ENCODE measurements around the gene SFRP2. TPM values are rescaled to one million over a fixed set of nuclear protein-coding genes. Genes with fewer than 3 reads are reported as not detected.

SFRP2 gene
- 10 to 100 TPM in 1 of 2 donors, 1 to 10 TPM in 1; 7.8 to 49.3 TPM for total RNA-seq
- long read RNA-seq, transcript SFRP2-201 (3 exons, 2,032 nt) = major isoform, 65 of 66 reads
- long read RNA-seq, partial matches to known transcripts = 1 of 66 reads
- long read RNA-seq, other reads (novel, unspliced or antisense) = 0 of 66 reads

GRCh38 chr4:153788413-153789276 is at the start of gene SFRP2:
SFRP2 (minus strand) TSS chr4:153789083; CDS start chr4:153788835, 248 bp downstream.
- ATAC-seq (no peak), DNase-seq (no peak)
- intact Hi-C loops (cut with DNase I, micrococcal nuclease) = no loop called here

DNA sequence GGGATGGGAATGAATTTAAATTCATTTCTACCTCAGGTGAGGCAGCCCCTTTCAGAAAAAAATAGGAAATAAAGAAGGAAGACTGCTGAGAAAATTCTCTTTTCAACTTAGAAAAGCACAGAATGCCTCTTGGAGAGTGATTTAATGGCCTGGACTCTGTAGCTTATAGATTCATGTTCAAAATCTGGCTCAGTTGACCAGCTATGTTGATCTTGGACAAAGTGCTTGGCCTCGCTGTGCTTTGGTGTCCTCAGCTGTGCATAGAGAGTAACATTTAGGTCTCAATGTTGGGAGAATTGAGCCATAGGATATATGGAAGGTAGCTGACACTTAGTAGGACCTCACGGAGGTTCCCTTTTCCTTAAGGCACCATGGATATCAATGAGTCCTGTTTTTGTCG is 49.7 kb upstream of the SFRP2 start:
- DNase-seq (no peak), ATAC-seq (no peak)
- intact Hi-C loops (cut with DNase I, micrococcal nuclease) = no loop called here

GRCh38 chr4:153834901-153835300 is 46.0 kb upstream of the SFRP2 start:
- DNase-seq = no peak
- intact Hi-C loops (cut with DNase I, micrococcal nuclease) = no loop called here
- ATAC-seq = no peak

DNA sequence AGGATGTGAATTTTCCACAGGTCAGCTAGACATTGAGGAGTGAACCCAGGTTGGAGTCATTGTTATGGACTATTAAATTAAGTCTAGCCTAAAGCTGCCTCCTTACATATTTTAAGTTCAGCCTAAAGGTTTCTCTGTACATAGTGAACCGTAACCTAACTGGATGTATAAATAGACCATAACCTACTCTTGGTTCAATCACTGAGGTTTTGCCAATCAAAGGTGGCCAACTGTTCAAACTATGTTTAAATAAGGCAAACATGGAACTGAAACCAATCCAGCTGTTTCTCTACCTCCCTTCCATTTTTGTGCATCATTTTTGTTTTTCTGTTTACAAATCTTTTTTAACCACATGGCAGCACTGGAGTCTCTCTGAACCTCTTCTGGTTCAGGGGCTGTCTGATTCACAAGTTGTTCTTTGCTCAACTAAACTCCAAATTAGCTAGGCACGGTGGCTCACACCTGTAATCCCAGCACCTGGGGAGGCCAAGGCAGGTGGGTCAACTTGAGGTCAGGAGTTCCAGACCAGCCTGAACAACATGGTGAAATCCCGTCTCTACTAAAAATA is 43.9 kb upstream of the SFRP2 start:
- ATAC-seq = no peak

DNA sequence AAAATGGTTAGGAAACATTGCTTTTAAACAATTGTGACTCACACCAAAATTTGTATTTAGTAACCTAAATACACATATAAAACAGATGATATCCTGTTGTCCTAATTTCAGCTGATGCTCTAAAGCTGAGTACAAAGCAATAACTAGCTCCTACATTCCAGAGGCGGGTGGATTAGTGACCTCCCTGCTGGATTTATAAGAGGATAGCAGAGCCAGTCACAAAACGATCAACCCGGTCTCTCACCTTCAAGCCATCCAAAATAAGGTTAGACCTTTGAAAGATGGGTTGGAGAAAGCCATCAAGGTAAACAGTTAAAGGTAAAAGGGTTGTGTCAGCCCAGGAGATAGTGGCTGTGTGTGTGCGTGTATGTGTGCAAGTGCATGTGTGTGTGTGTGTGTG is 43.2 kb upstream of the SFRP2 start:
- no peak for ATAC-seq
- DNase-seq = no peak
- intact Hi-C loops (cut with DNase I, micrococcal nuclease) = no loop called here

More for the DNA sequence above, 43.9 kb upstream of the SFRP2 start:
- no peak for DNase-seq
- intact Hi-C loops (cut with DNase I, micrococcal nuclease) = no loop called here

DNA sequence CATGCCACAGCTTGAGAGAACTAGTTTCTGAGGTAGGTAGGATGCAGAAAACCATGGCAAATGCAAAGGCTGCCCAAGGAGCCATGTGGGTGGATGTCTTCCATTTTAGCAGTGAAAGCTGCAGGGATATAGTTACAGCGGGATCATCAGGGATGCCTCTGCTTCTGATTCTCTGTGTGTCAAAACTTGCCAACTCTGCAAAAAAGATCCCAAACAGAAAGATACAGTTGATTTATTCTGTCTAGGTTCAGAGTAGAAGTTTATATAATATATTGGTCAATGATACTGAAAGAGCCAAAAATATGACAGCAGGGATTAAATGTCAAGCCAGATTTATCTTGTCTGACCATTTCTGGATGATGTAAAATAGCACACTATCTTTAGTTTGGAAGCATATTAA is 42.4 kb upstream of the SFRP2 start:
- no peak for ATAC-seq
- DNase-seq = no peak
- intact Hi-C loops (cut with DNase I, micrococcal nuclease) = no loop called here

GRCh38 chr4:153825691-153826090 is 36.8 kb upstream of the SFRP2 start:
- ATAC-seq (no peak), DNase-seq (no peak)
- intact Hi-C loops (cut with DNase I, micrococcal nuclease) = no loop called here

- intact Hi-C loops (cut with DNase I, micrococcal nuclease) = no loop called here
- no peak for DNase-seq
- no peak for ATAC-seq
Measured at GRCh38 chr4:153825126-153825525, 36.2 kb upstream of the SFRP2 start.

DNA sequence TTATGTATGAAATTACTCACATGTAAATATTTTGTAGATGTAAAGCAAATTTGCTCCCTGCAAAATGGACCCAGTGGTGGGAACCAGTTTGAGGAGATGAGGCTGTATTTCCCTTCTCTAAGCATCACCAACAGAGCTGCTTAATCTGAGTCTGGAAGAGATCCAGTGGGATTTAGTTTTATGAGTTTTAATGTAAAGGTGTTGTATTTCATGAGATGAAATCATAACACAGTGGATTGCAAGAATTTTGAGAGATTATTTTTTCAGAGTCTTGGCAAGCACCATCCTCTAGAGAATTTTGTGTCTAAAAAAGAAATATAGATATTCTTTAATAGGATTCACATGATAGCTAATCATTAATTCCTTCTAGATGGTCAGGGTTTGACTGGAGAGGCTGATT is 35.6 kb upstream of the SFRP2 start:
- DNase-seq (no peak), ATAC-seq (no peak)
- intact Hi-C loops (cut with DNase I, micrococcal nuclease) = no loop called here

- intact Hi-C loops (cut with DNase I, micrococcal nuclease) = no loop called here
- DNase-seq (no peak), ATAC-seq (no peak)
Measured at GRCh38 chr4:153823483-153823882, 34.6 kb upstream of the SFRP2 start.

DNA sequence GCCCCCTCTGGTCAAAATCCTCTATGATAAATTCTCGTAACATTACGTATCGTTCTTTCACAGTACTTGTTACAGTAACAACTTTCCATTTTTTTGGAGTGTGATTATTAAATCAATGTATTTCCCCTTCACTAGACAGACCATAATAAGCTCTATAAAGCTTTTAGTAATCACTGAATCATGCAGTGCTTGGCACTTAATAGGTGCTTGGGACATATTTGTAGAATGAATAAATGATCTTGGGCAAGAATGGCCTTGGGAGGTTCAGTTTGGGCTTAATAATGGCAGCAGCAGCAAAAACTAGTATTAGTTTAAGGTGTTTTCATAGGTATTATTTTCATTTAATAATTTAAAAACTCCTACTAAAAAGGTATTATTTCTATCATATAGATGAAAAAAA is 33.4 kb upstream of the SFRP2 start:
- intact Hi-C loops (cut with DNase I, micrococcal nuclease) = no loop called here
- ATAC-seq (no peak), DNase-seq (no peak)

GRCh38 chr4:153817466-153817865 is 28.6 kb upstream of the SFRP2 start:
- ATAC-seq (no peak), DNase-seq (no peak)
- intact Hi-C loops (cut with DNase I, micrococcal nuclease) = no loop called here

DNA sequence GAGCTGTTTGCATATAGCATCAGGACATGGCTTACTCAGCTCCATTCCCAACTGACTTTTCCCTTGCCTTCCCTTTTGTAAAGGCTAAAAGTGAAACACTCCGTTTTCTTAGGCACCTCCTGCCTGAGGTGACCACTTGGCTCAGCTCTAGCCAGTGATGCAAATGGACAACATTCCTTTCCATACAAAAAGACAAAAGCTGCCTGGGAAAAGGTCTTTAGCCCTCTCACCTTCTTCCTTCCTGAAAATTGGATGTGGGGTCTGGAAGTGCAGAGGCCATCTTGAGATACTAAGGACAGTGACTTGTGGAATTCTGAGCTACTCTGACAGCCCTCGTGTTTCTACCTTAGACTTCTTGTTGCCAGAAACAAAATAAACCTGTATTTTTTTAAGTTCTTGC is 27.7 kb upstream of the SFRP2 start:
- ATAC-seq (no peak), DNase-seq (no peak)
- intact Hi-C loops (cut with DNase I, micrococcal nuclease) = no loop called here

DNA sequence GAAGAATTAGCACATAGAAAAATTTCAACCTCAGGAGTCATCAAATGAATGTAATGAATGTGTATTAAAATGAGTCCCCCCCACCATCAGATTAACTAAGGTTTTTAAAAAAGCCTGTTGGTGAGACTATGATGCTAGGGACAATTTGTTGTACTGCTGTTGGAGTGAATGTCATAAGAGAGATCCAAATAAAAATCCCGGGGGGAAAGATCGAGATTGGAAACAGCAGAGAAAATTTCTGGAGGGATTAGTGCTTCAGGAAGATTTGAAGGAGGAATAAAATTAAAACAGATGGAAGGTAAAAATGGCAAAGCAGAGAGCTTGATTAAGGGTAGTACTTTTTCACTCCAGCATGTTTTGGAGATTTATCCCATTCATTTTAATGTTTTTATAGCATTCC is 25.9 kb upstream of the SFRP2 start:
- DNase-seq (no peak), ATAC-seq (no peak)
- intact Hi-C loops (cut with DNase I, micrococcal nuclease) = no loop called here

DNA sequence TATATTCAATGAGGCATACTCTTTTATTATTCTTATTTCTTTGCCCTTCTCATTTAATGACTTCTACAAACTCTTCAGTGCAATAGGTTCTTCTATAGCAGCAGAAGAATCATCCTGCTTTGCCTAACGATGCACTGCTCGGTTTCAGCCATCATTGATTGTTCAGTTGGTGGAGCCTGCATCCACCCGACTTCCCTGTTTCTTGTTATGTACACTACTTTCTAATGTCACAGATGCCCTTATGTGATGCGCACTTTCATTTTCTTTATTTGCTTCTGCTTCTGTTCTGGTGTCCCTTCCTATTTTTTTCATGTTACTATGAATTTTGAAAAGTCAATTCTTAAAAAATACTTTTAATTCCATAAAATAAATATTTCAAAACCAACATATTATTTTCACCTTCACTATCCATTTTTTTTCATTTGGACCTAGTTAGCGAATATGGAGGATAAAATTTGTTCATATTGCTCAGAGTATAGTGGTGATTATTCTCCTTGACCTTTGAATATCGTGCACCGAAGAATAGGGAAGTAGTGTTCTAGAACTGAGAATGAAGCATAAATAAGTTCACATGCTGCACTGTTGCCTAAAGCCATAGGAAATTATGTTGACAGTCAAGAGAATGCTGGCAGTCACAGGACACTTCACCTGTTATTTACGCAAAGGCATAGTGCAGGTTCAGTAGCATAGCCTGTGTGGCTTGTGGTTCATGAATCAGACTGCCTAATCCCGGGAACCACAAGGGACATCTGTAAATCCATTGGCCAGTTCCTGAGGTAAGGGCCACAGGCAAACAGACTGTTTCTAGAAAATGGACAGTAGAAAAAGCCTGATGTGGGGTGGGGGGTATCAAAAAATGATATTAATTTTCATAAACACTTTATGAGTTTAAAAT is 21.3 kb upstream of the SFRP2 start:
- ATAC-seq = no peak

DNA sequence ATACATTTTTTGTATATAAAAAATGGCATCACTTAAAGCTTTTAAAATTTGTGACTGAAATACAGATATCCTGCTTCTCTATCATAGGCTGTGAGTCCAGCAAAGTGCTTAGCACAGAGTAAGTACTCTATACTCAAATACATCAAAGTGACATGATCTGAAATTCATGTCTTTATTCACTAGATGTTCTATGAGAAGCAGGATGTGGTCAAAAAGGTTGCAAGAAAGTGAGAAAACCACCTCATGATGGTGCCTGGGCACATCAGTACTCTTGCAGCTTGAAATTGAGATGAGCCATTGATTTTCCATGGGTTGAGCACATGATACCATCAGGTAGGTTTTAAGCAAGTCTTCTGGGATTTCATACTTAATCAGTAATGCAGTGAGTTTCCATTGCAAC is 20.4 kb upstream of the SFRP2 start:
- DNase-seq (no peak), ATAC-seq (no peak)
- intact Hi-C loops (cut with DNase I, micrococcal nuclease) = no loop called here

More for the DNA sequence above, 21.3 kb upstream of the SFRP2 start:
- intact Hi-C loops (cut with DNase I, micrococcal nuclease) = no loop called here
- no peak for DNase-seq

DNA sequence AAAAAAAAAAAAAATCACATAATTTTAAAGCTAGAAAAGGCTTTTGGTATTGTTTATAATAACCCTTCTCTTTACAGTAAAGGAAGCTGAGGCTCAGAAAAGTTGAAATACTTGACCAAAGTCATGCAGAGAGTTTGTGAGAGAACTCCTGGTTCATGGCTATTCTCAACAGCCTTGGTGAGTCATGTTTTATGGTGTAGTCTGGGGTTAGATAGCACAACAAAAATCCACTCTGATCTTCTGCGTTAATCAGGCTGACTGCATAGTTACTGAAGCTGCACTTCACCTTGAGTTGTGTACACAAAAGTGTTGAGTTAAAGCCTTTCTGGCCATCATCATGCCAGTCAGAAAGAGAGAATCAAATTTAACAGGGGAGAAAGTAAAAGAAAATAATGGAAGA is 19.3 kb upstream of the SFRP2 start:
- DNase-seq (no peak), ATAC-seq (no peak)
- intact Hi-C loops (cut with DNase I, micrococcal nuclease) = no loop called here

- intact Hi-C loops (cut with DNase I, micrococcal nuclease) = no loop called here
- no peak for DNase-seq
- ATAC-seq = no peak
Measured at GRCh38 chr4:153806073-153806472, 17.2 kb upstream of the SFRP2 start.

DNA sequence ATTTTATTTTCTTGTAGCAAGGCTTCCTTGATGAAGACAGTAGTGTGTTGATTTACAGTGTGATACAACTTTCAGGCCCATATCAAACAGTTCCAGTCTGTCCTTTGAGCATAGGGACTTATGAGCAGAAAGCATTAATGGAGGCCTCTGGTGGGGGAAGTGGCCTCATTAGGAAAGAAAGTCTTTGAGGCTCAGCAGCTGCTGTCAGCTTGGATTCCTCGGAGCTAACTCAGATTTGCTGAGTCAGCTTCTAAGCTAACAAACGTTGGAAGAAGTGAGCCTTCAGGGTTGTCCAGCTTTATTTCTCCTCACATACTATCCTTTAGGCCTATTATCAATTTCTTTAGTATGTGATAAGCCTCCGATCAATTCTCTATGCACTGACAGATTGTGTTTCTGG is 15.8 kb upstream of the SFRP2 start:
- DNase-seq = no peak
- ATAC-seq = no peak
- intact Hi-C loops (cut with DNase I, micrococcal nuclease) = no loop called here

- no peak for ATAC-seq
- no peak for DNase-seq
- intact Hi-C loops (cut with DNase I, micrococcal nuclease) = no loop called here
Measured at GRCh38 chr4:153799694-153800074, 10.8 kb upstream of the SFRP2 start.
